ENCODE results near the gene PBX3.
"Not testable (repeated sequence)": the region's sequence is repeated elsewhere in the genome, so short reads cannot be mapped to it uniquely, and the experiment has no call there.

The PBX3 gene

DNA sequence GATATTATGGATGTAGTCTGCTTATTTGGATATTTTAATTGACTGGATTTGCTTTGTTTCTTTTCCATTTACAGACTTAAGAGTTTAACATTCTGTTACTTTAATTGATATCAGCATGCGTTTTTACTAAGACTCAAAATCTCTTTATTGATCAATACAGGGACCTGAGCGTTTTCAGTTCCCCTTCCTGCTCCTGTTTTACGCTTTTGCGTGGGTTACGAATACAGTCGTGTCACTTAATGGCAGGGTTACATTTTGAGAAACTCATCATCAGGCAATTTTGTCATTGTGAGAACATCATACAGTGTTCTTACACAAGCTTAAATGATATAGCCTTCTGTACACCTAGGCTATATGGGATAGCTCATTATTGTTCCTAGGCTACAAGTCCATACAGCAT is 65.2 kb downstream of the PBX3 start:
- FAIRE-seq (no peak), DNase-seq (ENCODE audit: extremely low spot score, insufficient read length, low read depth) (no peak)

DNA sequence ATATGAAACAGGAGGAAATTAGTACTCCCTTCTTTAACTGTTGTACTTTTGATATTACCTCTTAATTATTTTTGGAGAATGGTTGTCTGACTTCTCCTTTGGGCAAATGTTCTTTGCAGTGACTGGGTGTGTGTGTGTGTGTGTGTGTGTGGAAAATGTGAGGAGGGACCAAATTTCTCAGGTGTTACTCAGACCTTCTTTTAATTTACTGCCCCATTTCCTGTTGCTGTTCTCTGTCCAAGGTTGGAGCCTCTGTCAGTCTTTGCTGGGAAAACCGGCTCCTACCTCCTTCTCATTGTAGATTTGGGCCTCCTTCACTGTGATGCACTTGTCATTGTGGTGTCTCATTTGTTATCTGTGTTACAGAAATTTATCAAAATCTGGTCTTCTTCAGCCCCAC is 68.4 kb downstream of the PBX3 start:
- FAIRE-seq: no peak
- no peak for DNase-seq (ENCODE audit: extremely low spot score, insufficient read length, low read depth)

- DNase-seq (ENCODE audit: extremely low spot score, insufficient read length, low read depth): no peak
- no peak for FAIRE-seq
These were observed 69.1 kb downstream of the PBX3 start for GRCh38 chr9:125816321-125816720.

- DNase-seq (ENCODE audit: extremely low spot score, insufficient read length, low read depth) (no peak), FAIRE-seq (peak; percentile 41)
These were observed 73.1 kb downstream of the PBX3 start for GRCh38 chr9:125820100-125820804.

DNA sequence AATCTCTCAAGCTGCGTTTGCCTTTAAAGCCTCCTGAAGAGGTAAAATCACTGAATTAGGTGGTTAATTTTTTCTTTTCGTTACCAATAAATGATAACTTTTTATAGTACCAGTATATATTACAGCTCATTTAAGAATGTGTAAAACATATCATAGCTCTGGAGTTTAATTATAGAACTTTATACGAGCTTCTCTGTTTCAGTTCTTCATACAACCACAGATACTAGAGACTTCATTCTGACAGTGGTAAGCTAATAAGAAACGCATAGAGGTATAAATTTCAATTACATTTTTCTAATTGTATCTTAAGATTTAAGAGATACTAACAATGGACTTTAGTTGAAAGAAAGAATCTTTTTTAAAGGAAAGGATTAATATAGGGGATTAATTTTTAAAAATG is 73.9 kb downstream of the PBX3 start:
- no peak for DNase-seq (ENCODE audit: extremely low spot score, insufficient read length, low read depth)
- peak; percentile 12 for FAIRE-seq

GRCh38 chr9:125822160-125822559 is 75.0 kb downstream of the PBX3 start:
- FAIRE-seq: no peak
- DNase-seq (ENCODE audit: extremely low spot score, insufficient read length, low read depth): no peak

- DNase-seq (ENCODE audit: extremely low spot score, insufficient read length, low read depth) (no peak), FAIRE-seq (peak; percentile 26)
These were observed 75.7 kb downstream of the PBX3 start for GRCh38 chr9:125822902-125823301.

DNA sequence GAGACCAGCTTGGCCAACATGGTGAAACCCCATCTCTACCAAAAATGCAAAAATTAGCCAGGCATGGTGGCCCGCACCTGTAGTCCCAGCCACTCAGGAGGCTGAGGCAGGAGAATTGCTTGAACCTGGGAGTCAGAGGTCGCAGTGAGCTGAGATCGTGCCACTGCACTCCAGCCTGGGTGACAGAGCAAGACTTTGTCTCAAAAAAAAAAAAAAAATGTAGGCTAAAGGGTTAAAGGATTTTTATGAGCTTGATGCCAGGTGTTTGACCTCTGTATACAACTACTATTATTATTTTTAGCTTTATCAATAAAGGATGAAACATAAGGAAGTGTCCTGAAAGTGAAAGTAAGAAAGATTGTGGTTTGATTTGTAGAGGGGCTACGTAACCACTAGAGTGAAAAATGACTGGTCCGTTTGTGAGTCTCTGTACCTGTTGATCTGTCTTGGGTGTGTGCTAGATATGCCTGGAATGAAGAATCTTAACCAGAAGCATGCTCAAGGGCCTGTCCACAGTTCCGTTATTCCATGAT is 76.8 kb downstream of the PBX3 start:
- not testable (repeated sequence) for DNase-seq (ENCODE audit: extremely low spot score, insufficient read length, low read depth)
- FAIRE-seq: peak; percentile 77

- FAIRE-seq (no peak), DNase-seq (ENCODE audit: extremely low spot score, insufficient read length, low read depth) (no peak)
These were observed 78.6 kb downstream of the PBX3 start for GRCh38 chr9:125825762-125826161.

DNA sequence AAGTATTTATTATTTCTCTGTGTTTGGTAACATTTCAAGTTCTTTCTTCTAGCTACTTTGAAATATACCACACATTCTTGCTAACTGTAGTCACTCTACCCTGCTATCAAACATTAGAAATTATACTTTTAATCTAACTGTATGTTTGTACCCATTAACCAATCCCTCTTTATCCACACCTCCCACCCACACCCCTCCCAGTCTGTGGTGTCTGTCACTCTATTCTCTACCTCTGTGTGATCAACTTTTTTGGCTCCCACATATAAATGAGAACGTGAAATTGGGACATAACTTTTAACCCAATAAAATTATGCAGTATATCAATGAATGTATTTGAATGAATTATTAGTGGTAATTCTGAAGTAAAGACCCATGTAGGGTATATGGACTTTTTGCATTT is 79.7 kb downstream of the PBX3 start:
- no peak for DNase-seq (ENCODE audit: extremely low spot score, insufficient read length, low read depth)
- FAIRE-seq: no peak

GRCh38 chr9:125829743-125830142 is 82.6 kb downstream of the PBX3 start:
- DNase-seq (ENCODE audit: extremely low spot score, insufficient read length, low read depth): peak; percentile 12
- peak; percentile 93 for FAIRE-seq

DNA sequence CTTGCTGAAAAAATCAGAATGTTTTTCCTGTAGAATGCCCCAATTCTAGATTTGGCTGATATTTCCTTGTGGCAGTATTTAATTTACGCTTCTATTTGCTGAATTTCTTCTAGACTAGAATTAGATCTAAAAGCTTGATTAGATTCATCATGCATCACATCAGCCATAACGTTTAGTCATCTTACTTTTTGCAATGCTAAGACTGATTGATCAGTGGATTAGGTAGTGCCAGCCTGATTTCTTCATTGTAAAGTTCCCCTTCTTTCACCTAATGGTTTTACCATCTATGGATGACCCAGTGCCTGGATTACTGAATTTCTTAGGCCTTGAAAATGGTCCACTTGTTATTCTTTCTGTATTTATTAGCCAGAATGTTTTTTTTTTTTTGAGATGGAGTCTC is 83.9 kb downstream of the PBX3 start:
- FAIRE-seq (no peak), DNase-seq (ENCODE audit: extremely low spot score, insufficient read length, low read depth) (no peak)

GRCh38 chr9:125831616-125832015 is 84.4 kb downstream of the PBX3 start:
- FAIRE-seq: no peak

DNA sequence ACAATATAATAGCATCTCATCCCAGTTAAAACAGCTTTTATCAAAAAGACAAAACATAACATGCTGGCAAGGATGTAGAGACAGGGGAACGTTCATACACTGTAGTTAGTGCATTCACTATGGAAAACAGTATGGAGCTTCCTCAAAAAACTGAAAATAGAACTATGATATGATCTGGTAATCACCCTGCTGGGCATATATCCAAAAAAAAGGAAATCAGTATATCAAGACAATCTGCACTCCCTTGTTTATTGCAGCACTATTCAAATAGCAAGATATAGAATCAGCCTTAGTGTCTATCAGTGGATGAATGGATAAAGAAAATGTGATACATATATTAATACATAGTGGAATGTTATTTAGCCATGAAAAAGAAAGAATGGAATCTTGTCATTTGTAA is 88.5 kb downstream of the PBX3 start:
- no peak for DNase-seq (ENCODE audit: extremely low spot score, insufficient read length, low read depth)
- no peak for FAIRE-seq

More at GRCh38 chr9:125831616-125832015, 84.4 kb downstream of the PBX3 start:
- DNase-seq (ENCODE audit: extremely low spot score, insufficient read length, low read depth): no peak

DNA sequence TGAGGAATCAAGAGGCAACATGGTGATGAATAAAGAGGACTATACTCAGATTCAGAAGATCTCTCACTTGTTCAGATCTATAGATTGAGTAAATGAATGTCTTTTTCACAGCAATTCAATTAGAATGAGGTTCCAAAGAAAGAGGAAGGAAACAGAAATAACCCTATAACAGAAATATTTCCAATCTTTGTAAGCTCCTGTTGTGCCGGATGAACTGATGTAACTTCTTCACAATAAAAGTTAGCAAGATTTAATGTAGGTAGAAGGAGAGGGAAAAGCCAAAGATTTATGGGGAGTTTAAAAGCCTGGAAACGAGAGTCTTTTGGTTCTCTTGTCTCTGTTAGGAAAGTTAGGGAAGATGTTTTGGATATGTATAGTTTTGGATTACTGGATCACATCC is 92.1 kb downstream of the PBX3 start:
- DNase-seq (ENCODE audit: extremely low spot score, insufficient read length, low read depth) (no peak), FAIRE-seq (no peak)

DNA sequence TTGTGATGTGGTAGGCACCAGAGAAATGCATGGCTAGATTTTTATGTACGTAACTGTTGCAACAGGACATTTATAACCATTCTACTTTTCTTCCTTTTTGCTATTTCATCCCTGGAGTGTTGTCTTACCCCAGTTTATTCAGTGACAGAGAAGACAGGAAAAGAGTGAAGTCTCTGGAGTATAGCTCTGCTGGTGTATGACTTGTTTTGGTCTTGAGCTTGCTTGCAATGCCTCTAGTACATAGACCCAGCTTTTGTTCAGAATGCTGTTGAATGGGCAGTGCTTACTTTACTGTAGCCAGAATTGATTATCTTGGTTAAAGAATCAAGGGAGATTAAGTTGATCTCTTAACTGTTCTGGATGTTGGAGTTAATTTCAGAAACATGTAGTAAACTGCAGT is 94.3 kb downstream of the PBX3 start:
- FAIRE-seq (peak; percentile 24), DNase-seq (ENCODE audit: extremely low spot score, insufficient read length, low read depth) (no peak)

DNA sequence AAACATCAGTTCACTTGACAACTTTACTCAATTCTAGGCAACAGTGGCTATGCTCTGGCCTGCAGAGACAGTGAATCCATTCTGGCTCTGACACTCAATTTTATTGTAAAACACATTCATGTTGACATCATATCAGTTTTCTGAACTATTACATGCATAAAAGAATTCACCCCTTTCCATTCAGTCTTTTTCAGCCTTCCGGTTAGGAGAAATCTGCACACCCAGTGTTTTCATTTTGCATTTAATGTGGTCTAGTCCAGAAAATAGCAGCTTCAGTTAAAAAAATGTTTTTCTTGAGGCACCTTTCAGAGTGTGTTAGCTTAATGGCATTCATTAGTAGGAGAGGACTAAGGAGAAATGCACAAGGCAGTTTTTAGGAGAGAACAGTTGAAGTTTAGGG is 95.1 kb downstream of the PBX3 start:
- FAIRE-seq: no peak
- DNase-seq (ENCODE audit: extremely low spot score, insufficient read length, low read depth): no peak

- FAIRE-seq: no peak
- no peak for DNase-seq (ENCODE audit: extremely low spot score, insufficient read length, low read depth)
These were observed 96.5 kb downstream of the PBX3 start for GRCh38 chr9:125843646-125844045.

- no peak for DNase-seq (ENCODE audit: extremely low spot score, insufficient read length, low read depth)
- no peak for FAIRE-seq
These were observed 97.4 kb downstream of the PBX3 start for GRCh38 chr9:125844611-125845010.

DNA sequence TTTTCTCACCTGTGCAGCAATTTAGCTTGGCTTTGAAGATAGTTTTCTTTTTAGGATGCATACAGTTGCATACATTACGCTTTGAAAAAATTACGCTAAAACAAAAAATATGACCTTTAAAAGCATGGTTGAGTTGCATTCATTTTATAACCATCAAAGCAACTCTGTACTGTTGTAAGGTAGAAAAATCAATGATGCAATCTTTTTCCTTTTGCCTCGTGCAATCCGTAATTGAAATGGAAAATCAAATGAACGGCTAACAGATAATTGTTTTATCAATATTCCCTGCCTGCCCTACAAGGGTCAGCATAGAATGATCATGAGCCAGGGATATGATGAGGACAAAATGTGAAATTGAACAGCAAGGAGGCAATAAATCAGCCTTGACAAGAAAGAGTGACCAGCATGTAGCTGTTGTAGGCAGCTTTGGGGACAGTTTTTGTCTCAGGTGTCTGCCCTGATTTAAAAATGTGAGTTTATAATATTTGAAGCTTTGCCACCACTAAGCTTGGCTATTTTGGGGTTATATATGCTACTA is 98.2 kb downstream of the PBX3 start:
- no peak for DNase-seq (ENCODE audit: extremely low spot score, insufficient read length, low read depth)
- FAIRE-seq: no peak

GRCh38 chr9:125847735-125848134 is 100.6 kb downstream of the PBX3 start:
- no peak for DNase-seq (ENCODE audit: extremely low spot score, insufficient read length, low read depth)
- peak; percentile 38 for FAIRE-seq

DNA sequence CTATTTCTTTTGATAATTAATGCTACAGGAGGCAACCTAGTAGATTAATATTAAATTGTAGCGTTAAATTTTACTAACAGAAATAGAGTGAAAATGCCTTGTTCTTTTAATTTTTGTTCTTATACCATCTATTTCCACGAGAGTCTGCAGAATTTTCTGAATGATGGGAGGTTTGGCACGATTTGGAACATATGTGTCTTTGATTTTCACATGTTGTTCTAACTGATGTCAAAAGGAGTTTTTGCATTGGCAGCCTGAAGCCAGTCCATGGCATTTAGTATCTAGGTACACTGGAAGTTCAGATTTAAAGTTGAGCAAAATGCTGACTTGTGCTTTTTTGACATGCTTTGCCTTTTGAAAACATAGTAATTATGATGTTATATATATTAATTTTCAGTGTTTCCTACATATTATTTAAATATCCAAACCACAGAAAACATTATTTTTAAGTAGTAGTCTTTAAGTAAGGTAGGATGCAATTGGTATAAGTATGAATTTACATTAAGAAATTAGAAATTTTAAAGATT is 103.0 kb downstream of the PBX3 start:
- FAIRE-seq (no peak), DNase-seq (ENCODE audit: extremely low spot score, insufficient read length, low read depth) (no peak)

Measured in GM18507 (cell line).